Measurements from ENCODE around the gene TARBP2. TPM values are rescaled to one million over a fixed set of nuclear protein-coding genes. Genes with fewer than 3 reads are reported as not detected.

Gene TARBP2
- total RNA-seq, 4 donors from 2014 or later, result 25.9 to 34.1 (median 31.0) TPM

DNA sequence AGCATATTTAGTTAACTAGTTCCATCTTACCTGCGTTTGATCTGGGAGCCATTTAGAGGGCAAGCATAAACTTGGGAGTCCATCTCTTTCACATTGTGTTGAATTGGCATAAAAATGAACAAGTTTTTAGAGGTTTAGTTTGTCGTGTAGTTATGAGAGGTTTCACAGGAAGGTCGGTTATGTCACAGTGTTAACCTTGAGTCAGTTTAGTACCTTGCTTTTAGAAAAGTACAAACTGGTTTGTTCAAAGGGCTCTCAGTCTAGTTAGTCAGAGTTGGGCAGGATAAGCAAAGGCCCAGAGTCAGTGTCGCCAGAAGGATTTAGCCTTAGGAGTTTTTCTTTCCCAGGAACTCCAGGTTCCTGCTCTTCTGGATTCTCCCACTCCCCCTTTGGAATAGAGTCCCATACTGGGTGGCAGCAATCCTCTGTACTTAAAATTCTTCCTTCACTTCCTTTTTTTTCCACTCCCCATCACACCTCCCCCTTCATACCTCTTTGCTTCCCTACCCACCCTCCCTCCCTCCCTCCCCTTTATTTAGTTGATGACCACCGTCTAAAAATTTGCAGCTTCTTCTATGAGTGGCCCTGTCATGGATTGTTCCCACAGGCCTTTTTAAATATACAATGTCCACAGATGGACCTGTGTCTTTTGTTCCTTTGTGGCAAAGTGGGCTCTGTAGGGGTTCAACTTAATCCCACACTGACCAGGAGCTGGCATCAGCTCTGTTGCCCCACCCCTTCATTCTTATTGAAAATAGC lies 37.1 kb upstream of the TARBP2 start:
- 57 to 60% methylated on average over 5 of the region's 5 CpGs for WGBS, 2 donors
- no peak for TF ChIP-seq POLR2A (IDR thresholded peaks at IDR 0.05)
- TF ChIP-seq CTCF (IDR thresholded peaks at IDR 0.05), result no peak
- no peak overlapping the region for H3K4me3 ChIP-seq (ENCODE audit: low read depth, poor library complexity, severe bottlenecking)
- intact Hi-C loops (cut with DNase I; ENCODE audit: low total_unique reads), result loop anchor here (10.0 kb wide), 1 partner anchor 51 kb away; no protein-coding TSS in a partner anchor
- no peak for DNase-seq (ENCODE audit: low spot score in 2 of 2)

DNA sequence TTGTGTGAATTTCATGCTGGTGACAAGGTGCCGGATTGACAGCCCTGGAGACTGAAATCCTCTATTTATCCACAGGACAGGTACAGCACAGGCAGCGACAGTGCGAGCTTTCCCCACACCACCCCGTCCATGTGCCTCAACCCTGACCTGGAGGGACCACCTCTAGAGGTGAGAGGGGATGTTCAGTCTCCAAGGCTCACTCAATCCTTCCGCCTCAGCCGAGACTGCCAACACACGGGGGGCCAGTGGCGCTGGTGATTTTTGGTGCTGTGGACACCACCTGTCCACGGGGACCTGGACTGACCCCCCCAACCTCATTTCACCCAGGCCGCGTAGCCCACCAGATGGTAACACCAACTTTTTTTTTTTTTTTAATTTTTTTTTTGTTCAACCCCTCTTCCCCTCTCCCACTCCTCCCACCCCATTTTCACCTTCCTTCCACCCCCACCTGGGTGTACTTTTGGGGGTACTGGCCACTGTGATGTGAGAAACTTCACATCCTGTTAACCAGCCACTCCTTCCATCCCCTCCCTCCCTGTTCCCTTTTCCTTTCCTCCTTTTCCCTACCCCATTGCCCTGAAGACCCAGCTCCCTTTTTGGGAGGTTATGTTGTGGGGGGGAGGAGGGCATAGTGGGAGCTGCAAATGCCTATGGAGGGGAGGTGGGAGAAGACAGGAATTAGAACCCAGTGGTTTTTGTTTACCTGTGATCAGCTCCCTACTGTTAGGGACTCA lies 36.2 kb upstream of the TARBP2 start:
- TF ChIP-seq CTCF (IDR thresholded peaks at IDR 0.05) (no peak), POLR2A (IDR thresholded peaks at IDR 0.05) (no peak)
- 91 to 97% methylated on average over 11 of the region's 11 CpGs for WGBS, 2 donors
- no peak for DNase-seq (ENCODE audit: low spot score in 2 of 2)
- intact Hi-C loops (cut with DNase I; ENCODE audit: low total_unique reads), result loop anchor here (10.0 kb wide), 1 partner anchor 50 kb away; no protein-coding TSS in a partner anchor
- H3K4me3 ChIP-seq (ENCODE audit: low read depth, poor library complexity, severe bottlenecking), result no peak overlapping the region

GRCh38 chr12:53465679-53466078 lies 35.4 kb upstream of the TARBP2 start:
- no peak for TF ChIP-seq CTCF (IDR thresholded peaks at IDR 0.05)
- TF ChIP-seq POLR2A (IDR thresholded peaks at IDR 0.05), result no peak
- 55 to 62% methylated on average over 2 of the region's 2 CpGs for WGBS, 2 donors
- DNase-seq (ENCODE audit: low spot score in 2 of 2), result no peak
- H3K4me3 ChIP-seq (ENCODE audit: low read depth, poor library complexity, severe bottlenecking), result no peak overlapping the region
- intact Hi-C loops (cut with DNase I; ENCODE audit: low total_unique reads), result loop anchor here (10.0 kb wide), 1 partner anchor 49 kb away; no protein-coding TSS in a partner anchor

- DNase-seq (ENCODE audit: low spot score in 2 of 2), result no peak
- no peak for TF ChIP-seq POLR2A (IDR thresholded peaks at IDR 0.05)
- no peak for TF ChIP-seq CTCF (IDR thresholded peaks at IDR 0.05)
- 69 to 76% methylated on average over 4 of the region's 4 CpGs for WGBS, 2 donors
- intact Hi-C loops (cut with DNase I; ENCODE audit: low total_unique reads), result loop anchor here (10.0 kb wide), 1 partner anchor 48 kb away; no protein-coding TSS in a partner anchor
- H3K4me3 ChIP-seq (ENCODE audit: low read depth, poor library complexity, severe bottlenecking), result no peak overlapping the region
Measured at GRCh38 chr12:53466640-53467039, 34.4 kb upstream of the TARBP2 start.

DNA sequence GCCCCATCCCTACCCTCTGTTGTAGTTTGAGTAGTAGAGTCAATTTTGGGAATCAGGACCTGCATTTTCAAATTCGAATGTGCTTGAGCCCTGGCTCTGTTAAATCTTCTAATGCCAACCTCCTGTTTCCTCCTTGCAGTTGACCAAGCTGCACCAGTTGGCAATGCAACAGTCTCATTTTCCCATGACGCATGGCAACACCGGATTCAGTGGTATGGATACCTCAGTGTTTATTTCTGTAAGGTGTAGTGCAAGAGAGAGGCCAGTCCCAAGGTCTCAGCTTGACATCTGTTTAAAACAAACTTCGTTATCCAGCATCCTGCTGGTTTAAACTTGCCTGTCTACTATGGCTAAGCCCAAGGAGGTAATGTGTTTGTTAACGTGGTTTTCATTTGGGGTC lies 34.0 kb upstream of the TARBP2 start:
- TF ChIP-seq CTCF (IDR thresholded peaks at IDR 0.05) (no peak), POLR2A (IDR thresholded peaks at IDR 0.05) (no peak)
- DNase-seq (ENCODE audit: low spot score in 2 of 2), result no peak
- WGBS, 2 donors, result 71 to 72% methylated on average over 5 of the region's 5 CpGs
- intact Hi-C loops (cut with DNase I; ENCODE audit: low total_unique reads), result loop anchor here (10.0 kb wide), 1 partner anchor 48 kb away; no protein-coding TSS in a partner anchor
- no peak overlapping the region for H3K4me3 ChIP-seq (ENCODE audit: low read depth, poor library complexity, severe bottlenecking)

All from lower leg skin (tissue), 4 donors.